ENCODE measurements around the gene FILIP1L.

FILIP1L gene

DNA sequence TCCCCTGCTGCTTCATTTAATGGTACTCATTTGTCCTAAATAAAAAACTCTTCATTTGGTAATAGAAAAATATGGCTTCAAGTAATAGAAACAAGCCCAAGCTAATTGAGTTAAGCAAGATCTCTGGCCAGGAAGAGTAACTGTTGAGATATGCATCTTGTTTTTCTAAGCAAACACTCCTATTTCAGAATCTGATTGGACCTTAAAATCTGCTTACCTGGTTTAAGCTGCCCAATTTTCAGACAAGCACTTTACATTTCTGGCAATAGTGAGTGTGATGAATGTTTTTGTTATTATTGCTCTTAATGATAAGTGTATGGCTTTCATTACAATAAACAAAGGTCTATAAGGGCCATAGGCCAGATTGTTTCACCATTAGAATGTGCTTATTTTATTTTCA lies 210.4 kb downstream of the FILIP1L start:
- DNase-seq (ENCODE audit: extremely low read depth, low read depth) = no peak
- TF ChIP-seq, protein P1, sequence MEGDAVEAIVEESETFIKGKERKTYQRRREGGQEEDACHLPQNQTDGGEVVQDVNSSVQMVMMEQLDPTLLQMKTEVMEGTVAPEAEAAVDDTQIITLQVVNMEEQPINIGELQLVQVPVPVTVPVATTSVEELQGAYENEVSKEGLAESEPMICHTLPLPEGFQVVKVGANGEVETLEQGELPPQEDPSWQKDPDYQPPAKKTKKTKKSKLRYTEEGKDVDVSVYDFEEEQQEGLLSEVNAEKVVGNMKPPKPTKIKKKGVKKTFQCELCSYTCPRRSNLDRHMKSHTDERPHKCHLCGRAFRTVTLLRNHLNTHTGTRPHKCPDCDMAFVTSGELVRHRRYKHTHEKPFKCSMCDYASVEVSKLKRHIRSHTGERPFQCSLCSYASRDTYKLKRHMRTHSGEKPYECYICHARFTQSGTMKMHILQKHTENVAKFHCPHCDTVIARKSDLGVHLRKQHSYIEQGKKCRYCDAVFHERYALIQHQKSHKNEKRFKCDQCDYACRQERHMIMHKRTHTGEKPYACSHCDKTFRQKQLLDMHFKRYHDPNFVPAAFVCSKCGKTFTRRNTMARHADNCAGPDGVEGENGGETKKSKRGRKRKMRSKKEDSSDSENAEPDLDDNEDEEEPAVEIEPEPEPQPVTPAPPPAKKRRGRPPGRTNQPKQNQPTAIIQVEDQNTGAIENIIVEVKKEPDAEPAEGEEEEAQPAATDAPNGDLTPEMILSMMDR (IDR thresholded peaks at IDR 0.05; ENCODE audit: low read depth, low read length) = no peak

DNA sequence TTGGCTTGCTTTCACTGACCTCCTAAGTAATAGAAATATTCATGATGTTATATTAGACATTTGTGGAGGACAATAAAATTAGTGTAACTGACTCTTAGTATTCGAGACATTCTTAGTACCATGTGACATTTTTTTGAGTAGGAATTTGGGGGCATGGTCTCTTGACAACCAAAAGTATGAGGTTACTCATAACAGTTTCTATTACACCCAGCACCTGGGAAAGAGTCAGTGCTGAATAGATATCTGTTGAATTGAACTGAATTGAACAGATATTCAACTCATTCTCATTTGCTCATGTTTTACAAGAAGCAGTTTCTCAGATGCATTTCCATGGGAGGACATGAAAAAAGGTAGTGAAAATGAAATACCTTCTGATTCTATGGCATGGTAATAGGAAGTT lies 212.2 kb downstream of the FILIP1L start:
- TF ChIP-seq, protein P1 (IDR thresholded peaks at IDR 0.05; ENCODE audit: low read depth, low read length) = no peak
- no peak for DNase-seq (ENCODE audit: extremely low read depth, low read depth)

DNA sequence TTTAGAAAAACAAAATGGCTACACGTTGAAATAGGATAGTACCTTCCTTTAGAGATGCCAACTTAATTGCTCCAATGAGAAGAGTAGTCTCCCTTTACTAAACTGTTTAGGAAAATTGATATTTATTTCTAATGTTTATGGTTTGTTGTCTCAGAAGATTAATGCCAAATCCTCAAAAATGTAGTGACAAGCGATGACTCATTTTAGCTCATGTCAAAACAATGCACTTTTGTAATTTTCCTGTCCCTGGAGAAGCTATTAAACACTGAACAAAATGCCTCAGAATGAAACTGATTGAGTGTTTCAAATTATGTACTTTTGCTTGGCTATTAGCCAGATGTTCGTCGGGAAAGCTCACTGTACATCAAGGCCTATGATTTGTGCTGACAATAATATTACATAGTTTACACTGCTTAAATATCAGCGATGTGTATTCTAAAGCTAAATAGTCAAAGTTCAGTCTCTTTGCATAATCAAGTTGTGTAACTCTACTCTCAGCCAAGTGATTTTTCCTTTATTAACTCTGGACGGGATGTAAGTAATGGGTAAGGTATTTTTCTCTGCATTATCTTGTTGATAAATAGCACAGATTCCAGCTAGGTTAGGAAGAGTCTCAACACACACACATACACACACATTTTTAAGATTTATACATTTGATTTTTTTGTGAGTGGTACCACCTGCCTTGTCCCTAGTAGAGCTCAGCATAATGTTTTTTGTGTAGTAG lies 212.9 kb downstream of the FILIP1L start:
- peak; percentile 87 for DNase-seq (ENCODE audit: extremely low read depth, low read depth)
- TF ChIP-seq, protein P1 (IDR thresholded peaks at IDR 0.05; ENCODE audit: low read depth, low read length) = no peak

DNA sequence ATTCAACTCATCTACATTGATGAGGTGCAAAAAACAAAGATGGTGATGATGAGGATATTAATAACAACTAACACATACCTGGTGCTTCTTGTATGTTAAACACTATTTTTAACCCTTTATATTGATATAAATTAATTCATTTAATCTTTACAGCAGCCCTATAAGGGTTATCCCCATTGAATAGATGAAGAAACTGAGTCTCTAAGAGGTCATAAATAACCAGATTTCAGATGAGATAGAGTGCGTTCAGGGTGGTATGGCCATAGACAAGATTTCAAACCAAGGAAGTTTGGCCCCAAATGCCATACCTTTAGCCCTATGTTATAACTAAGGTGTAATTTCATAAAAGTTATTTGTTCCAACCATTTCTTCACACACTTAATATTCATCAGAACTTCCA lies 214.1 kb downstream of the FILIP1L start:
- TF ChIP-seq, protein P1 (IDR thresholded peaks at IDR 0.05; ENCODE audit: low read depth, low read length) = no peak
- DNase-seq (ENCODE audit: extremely low read depth, low read depth) = no peak

DNA sequence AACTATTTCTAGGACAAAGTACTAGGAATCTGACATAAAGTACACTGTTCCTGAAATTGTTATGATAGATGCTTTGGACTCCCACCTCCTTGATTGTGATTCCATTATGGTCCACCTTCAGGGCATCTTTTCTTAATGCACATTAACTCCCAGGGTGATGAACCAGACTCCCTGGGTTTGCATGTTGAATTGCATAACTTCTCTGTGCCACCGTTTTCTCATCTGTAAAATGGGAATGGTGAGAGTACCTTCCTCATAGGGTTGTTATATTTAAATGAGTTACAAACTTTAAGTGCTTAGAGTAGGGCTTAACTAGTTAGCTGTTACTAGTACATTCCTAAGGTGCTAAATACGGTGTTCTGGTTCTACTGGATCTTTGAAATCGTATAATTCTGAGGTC lies 214.7 kb downstream of the FILIP1L start:
- DNase-seq (ENCODE audit: extremely low read depth, low read depth) = no peak

DNA sequence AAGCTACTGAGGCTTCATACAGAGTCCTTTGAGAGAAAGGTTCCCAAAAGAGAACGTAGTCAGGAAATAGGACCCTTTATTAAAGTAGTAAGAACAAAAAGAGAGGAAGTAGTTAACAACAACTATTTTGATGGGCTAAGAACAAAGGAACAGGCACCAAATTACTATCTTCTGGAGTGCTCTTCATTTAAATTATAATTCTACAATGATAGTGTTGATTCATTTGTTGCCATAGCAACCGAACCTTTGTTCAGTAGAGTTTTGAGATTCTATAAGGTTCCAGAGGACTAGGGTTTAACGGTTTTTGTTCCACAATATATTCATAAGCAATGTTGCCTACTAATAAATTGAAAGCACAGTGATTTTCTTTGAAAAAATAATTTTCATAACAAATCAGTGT lies 217.8 kb downstream of the FILIP1L start:
- TF ChIP-seq, protein P1 (IDR thresholded peaks at IDR 0.05; ENCODE audit: low read depth, low read length) = no peak

More for the DNA sequence above, 214.7 kb downstream of the FILIP1L start:
- TF ChIP-seq, protein P1 (IDR thresholded peaks at IDR 0.05; ENCODE audit: low read depth, low read length) = no peak

DNA sequence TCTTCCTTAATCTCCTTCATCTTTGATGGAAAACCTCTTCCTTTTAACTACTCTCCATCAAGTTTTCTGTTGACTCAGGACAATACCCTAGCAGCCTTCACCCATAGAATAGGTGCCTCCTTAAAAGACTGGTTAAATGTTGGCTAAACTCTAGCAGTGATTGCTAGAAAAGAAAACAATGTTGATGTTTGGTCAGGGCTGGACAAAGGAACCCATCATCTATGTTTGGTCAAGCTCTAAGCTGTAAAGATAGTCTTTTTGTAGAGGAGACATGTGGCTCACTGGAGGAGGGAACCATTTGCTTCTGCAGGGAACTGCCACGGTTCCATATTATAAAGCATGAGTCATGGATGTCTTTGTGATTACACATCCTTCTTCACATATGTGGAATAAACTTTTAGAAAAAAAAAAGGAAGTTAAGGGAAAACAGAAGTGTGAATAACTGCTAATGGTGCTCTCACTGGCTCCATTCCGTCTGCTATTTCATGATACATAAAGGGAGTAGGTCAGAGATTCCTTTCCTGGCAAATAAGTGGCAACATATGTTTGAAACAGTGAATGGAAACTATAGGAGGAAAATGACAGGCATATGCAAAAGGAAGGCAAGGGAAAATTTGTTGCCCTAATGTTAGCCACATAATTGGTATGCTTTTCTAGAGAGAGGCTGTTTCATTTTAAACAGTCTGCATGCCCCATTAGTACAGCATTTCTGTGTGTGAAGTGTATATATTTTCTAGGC lies 218.4 kb downstream of the FILIP1L start:
- DNase-seq (ENCODE audit: extremely low read depth, low read depth) = no peak
- TF ChIP-seq, protein P1 (IDR thresholded peaks at IDR 0.05; ENCODE audit: low read depth, low read length) = no peak

More for the DNA sequence above, 217.8 kb downstream of the FILIP1L start:
- no peak for DNase-seq (ENCODE audit: extremely low read depth, low read depth)
